Glutamatergic neuron (in vitro differentiated cells): ENCODE data around the gene FBXL17. TPM values are rescaled to one million over a fixed set of nuclear protein-coding genes. Genes with fewer than 3 reads are reported as not detected.

Experiments used
- DNase-seq: peaks from one replicate; pipeline ENCODE4 v3.0.0; 2022
- H3K27ac Mint-ChIP-seq: one replicate; pipeline ENCODE4 v1.8.0; 2020; ENCODE audit warnings: mild to moderate bottlenecking, mixed read lengths, inconsistent platforms; ENCODE audit not compliant: unreplicated experiment
- H3K27me3 Mint-ChIP-seq: one replicate; pipeline ENCODE4 v1.8.0; 2020; ENCODE audit warnings: mild to moderate bottlenecking, moderate library complexity, mixed read lengths, inconsistent platforms; ENCODE audit not compliant: unreplicated experiment
- H3K36me3 Mint-ChIP-seq: one replicate; pipeline ENCODE4 v1.8.0; 2020; ENCODE audit warnings: mild to moderate bottlenecking, mixed read lengths, inconsistent platforms; ENCODE audit not compliant: unreplicated experiment
- H3K4me1 Mint-ChIP-seq: one replicate; pipeline ENCODE4 v1.8.0; 2020; ENCODE audit warnings: mild to moderate bottlenecking, low read depth, mixed read lengths, inconsistent platforms; ENCODE audit not compliant: unreplicated experiment
- H3K4me3 Mint-ChIP-seq: one replicate; pipeline ENCODE4 v1.8.0; 2020; ENCODE audit warnings: mild to moderate bottlenecking, mixed read lengths, inconsistent platforms; ENCODE audit not compliant: unreplicated experiment
- H3K9me3 Mint-ChIP-seq: one replicate; pipeline ENCODE4 v1.8.0; 2020; ENCODE audit warnings: mild to moderate bottlenecking, moderate library complexity, mixed read lengths, inconsistent platforms; ENCODE audit not compliant: unreplicated experiment
- CTCF ChIP-seq: fragments of 200-600 bp; sonication (generic); IDR thresholded peaks from one replicate; pipeline ENCODE4 v1.5.0; 2021; ENCODE audit not compliant: partially characterized antibody, unreplicated experiment
- total RNA-seq: library from RNA; stranded (reverse); fragmentation: NEBNext Ultra II Directional; extraction: Animal tissue kit (Norgen Biotek cat#: 25700); gene quantifications from one replicate; pipeline ENCODE4 v1.2.1, GENCODE V29; 2021; ENCODE audit not compliant: unreplicated experiment

The FBXL17 gene
- total RNA-seq, 1 donor from 2014 or later, result 20.3 TPM

GRCh38 chr5:107817951-107818350, 563.9 kb downstream of the FBXL17 start:
- no peak for DNase-seq
- no peak overlapping the region for H3K4me3 Mint-ChIP-seq
- peaks cover 13% of the 10 kb centered on the region for H3K9me3 Mint-ChIP-seq
- no peak for TF ChIP-seq CTCF
- peaks cover 4% of the 10 kb centered on the region for H3K36me3 Mint-ChIP-seq
- H3K4me1 Mint-ChIP-seq, result peaks cover 25% of the 10 kb centered on the region
- H3K27me3 Mint-ChIP-seq, result peaks cover 2% of the 10 kb centered on the region
- H3K27ac Mint-ChIP-seq, result no peak overlapping the region

GRCh38 chr5:107817436-107817835, 564.5 kb downstream of the FBXL17 start:
- peaks cover 30% of the 10 kb centered on the region for H3K4me1 Mint-ChIP-seq
- TF ChIP-seq CTCF, result no peak
- H3K27ac Mint-ChIP-seq, result peak overlapping the region; percentile 76
- peaks cover 7% of the 10 kb centered on the region for H3K27me3 Mint-ChIP-seq
- peaks cover 4% of the 10 kb centered on the region for H3K36me3 Mint-ChIP-seq
- no peak overlapping the region for H3K4me3 Mint-ChIP-seq
- H3K9me3 Mint-ChIP-seq, result peaks cover 18% of the 10 kb centered on the region
- DNase-seq, result no peak

- Mint-ChIP-seq H3K27me3 (peaks cover 9% of the 10 kb centered on the region), H3K4me1 (peaks cover 50% of the 10 kb centered on the region), H3K4me3 (no peak overlapping the region), H3K36me3 (peaks cover 4% of the 10 kb centered on the region), H3K9me3 (peaks cover 26% of the 10 kb centered on the region), H3K27ac (no peak overlapping the region)
- DNase-seq, result peak; percentile 20
- no peak for TF ChIP-seq CTCF
These were observed 566.8 kb downstream of the FBXL17 start for GRCh38 chr5:107815109-107815508.

GRCh38 chr5:107814183-107814827, 567.6 kb downstream of the FBXL17 start:
- no peak for DNase-seq
- H3K36me3 Mint-ChIP-seq, result peaks cover 3% of the 10 kb centered on the region
- no peak for TF ChIP-seq CTCF
- H3K4me3 Mint-ChIP-seq, result no peak overlapping the region
- H3K4me1 Mint-ChIP-seq, result peaks cover 56% of the 10 kb centered on the region
- H3K27ac Mint-ChIP-seq, result peak overlapping the region; percentile 45
- H3K27me3 Mint-ChIP-seq, result peaks cover 9% of the 10 kb centered on the region
- peaks cover 26% of the 10 kb centered on the region for H3K9me3 Mint-ChIP-seq

- peak overlapping the region; percentile 47 for H3K4me3 Mint-ChIP-seq
- TF ChIP-seq CTCF, result no peak
- H3K27me3 Mint-ChIP-seq, result peaks cover 9% of the 10 kb centered on the region
- peaks cover 57% of the 10 kb centered on the region for H3K4me1 Mint-ChIP-seq
- peak overlapping the region; percentile 98 for H3K27ac Mint-ChIP-seq
- no peaks in the 10 kb centered on the region for H3K36me3 Mint-ChIP-seq
- peaks cover 26% of the 10 kb centered on the region for H3K9me3 Mint-ChIP-seq
- DNase-seq, result no peak
These were observed 568.3 kb downstream of the FBXL17 start for GRCh38 chr5:107813559-107813958.
